ENCODE results near the gene RPS27. TPM values are rescaled to one million over a fixed set of nuclear protein-coding genes. Genes with fewer than 3 reads are reported as not detected.

RPS27 gene
- total and polyA plus RNA-seq, 10 of the 15 experiments (the other 5 are each of a cell fraction or from before 2014, with no cell fraction given): 2,708 to 14,234 (median 8,874) TPM

GRCh38 chr1:153945795-153946621 lies 44.6 kb upstream of the RPS27 start (continued):
- TF ChIP-seq BMI1 (IDR thresholded peaks at IDR 0.05; ENCODE audit: borderline replicate concordance) (no peak), POLR2A (IDR thresholded peaks at IDR 0.05; ENCODE audit: low read depth, low read length) (peak; percentile 72), E4F1 (IDR thresholded peaks at IDR 0.05; ENCODE audit: borderline replicate concordance, partially characterized antibody) (no peak), SMAD1 (IDR thresholded peaks at IDR 0.05; ENCODE audit: low read depth, partially characterized antibody) (no peak), ZNF384 (IDR thresholded peaks at IDR 0.05; ENCODE audit: borderline replicate concordance, low read depth, low read length) (no peak), ATF3 (IDR thresholded peaks at IDR 0.05; ENCODE audit: borderline replicate concordance, extremely low read depth, low read depth, low read length) (no peak), ZNF274 (IDR thresholded peaks at IDR 0.05; ENCODE audit: insufficient read depth, insufficient read length) (no peak), E2F8 (IDR thresholded peaks at IDR 0.05; ENCODE audit: low read depth, partially characterized antibody) (no peak), NBN (IDR thresholded peaks at IDR 0.05) (no peak; the same call in 1 of the 2 replicates), USF2 (IDR thresholded peaks at IDR 0.05; ENCODE audit: borderline replicate concordance, low read depth, low read length) (peak; percentile 67), SPI1 (IDR thresholded peaks at IDR 0.05; ENCODE audit: borderline replicate concordance, insufficient read depth, low read depth, low read length) (peak; percentile 99), ZNF687 (IDR thresholded peaks at IDR 0.05) (no peak; the same call in 1 of the 2 replicates), ESRRA (IDR thresholded peaks at IDR 0.05; ENCODE audit: low read length) (no peak)
